Parathyroid adenoma (tissue), 2 donors: Measurements from ENCODE around the gene TMC6.

Source experiments
- H2AFZ ChIP-seq: fragments of 300-600 bp; sonication (generic); one replicate; pipeline ENCODE4 v1.7.0; 2017; ENCODE audit warnings: antibody characterized with exemption, mild to moderate bottlenecking
- H3K27ac ChIP-seq: fragments of 300-600 bp; sonication (generic); one replicate; pipeline ENCODE4 v1.7.0; 2017
- H3K27me3 ChIP-seq: fragments of 300-600 bp; sonication (generic); one replicate; pipeline ENCODE4 v1.7.0; 2017; ENCODE audit warnings: low read length; ENCODE audit not compliant: control insufficient read depth, insufficient read depth
- H3K36me3 ChIP-seq: fragments of 300-600 bp; sonication (generic); one replicate; pipeline ENCODE4 v1.7.0; 2017; ENCODE audit warnings: low read length; ENCODE audit not compliant: control insufficient read depth, insufficient read depth
- H3K4me1 ChIP-seq: fragments of 300-600 bp; sonication (generic); one replicate; pipeline ENCODE4 v1.7.0; 2017; ENCODE audit warnings: control low read depth
- H3K4me2 ChIP-seq: fragments of 300-600 bp; sonication (generic); one replicate; pipeline ENCODE4 v1.7.0; 2017; ENCODE audit warnings: low read length
- H3K4me3 ChIP-seq: fragments of 300-600 bp; sonication (generic); one replicate; pipeline ENCODE4 v1.7.0; 2017; ENCODE audit warnings: low read depth, low read length
- H3K79me2 ChIP-seq: fragments of 300-600 bp; sonication (generic); one replicate; pipeline ENCODE4 v1.7.0; 2017; ENCODE audit warnings: control low read depth
- H3K9ac ChIP-seq: fragments of 300-600 bp; sonication (generic); one replicate; pipeline ENCODE4 v1.7.0; 2017; ENCODE audit warnings: mild to moderate bottlenecking
- H3K9me3 ChIP-seq: fragments of 300-600 bp; sonication (generic); one replicate; pipeline ENCODE4 v1.7.0; 2017; ENCODE audit warnings: low read length; ENCODE audit not compliant: control insufficient read depth
- CTCF ChIP-seq: fragments of 300-600 bp; sonication (generic); IDR thresholded peaks from one replicate; pipeline ENCODE4 v1.7.0; 2017; ENCODE audit warnings: antibody characterized with exemption, mild to moderate bottlenecking
- donor health status: primary hyperparathyroidism.

The TMC6 gene

DNA sequence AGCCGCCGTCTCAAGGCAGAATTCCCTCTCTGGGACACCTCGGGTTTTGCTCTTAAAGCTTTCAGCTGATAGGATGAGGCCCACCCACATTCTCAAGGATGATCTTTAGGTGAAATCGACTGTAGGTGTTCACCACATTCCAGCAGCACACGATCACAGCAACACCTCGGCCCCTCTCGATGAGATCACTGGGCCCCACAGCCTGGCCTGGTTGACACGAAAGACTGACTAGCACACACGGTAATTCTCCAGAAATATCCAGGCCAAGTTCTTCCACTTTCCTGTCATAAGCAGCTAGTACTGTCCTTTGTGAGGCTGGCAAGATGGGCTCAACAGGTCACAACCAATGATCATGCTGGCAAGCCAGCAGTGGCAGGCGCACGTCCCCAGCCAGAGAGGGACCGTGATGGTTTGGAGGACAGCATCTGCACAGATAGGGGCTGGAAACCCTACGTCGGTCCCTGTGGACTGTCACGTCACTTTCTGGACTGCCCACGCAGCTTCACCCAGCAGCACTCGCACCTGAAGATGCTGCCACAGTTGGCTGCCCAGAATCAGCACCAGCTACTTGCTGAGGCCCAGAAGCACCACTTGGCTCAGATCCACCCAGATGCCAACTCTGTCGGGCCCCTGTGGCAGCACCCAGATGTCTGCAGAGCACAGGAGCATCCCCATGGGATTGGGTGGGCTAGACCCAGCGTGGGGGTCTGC lies 17.4 kb downstream of the TMC6 start:
- H3K27ac ChIP-seq: no peak overlapping the region
- H3K9ac ChIP-seq: no peak overlapping the region
- H3K36me3 ChIP-seq: no peaks in the 10 kb centered on the region

DNA sequence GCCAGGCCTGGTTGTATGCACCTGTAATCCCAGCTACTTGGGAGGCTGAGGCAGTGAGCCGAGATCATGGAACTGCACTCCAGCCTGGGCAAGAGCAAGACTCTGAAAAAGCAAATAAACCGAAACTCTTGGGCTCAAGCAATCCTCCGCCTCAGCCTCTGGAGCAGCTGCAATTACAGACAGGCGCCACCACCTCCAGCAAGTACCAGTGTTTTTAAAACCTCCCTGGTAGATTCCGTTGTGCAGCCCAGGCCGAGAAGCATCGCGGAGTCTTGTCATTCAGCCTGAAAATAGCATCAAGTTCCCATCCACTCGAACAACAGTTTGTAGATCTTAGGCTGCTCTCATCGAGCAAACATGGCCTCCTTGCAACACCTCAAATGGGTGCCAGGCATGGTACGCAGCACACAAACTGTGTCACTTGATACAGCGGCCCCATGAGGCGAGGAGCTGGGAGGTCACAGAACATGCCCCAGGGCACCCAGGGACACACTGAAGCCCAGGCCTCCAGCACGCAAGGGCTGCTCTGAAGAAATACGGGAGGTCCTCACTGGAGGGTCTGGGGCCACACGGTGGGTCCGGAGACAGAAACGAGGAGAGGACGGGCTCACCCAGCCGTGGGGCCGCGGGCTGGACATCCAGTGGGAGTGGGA lies 18.1 kb downstream of the TMC6 start:
- no peak overlapping the region for H3K9ac ChIP-seq
- H3K36me3 ChIP-seq: no peaks in the 10 kb centered on the region
- no peak overlapping the region for H3K27ac ChIP-seq
- H3K4me2 ChIP-seq: no peak overlapping the region
- no peaks in the 10 kb centered on the region for H3K9me3 ChIP-seq
- no peak for TF ChIP-seq CTCF
- no peaks in the 10 kb centered on the region for H3K27me3 ChIP-seq
- peaks cover 4% of the 10 kb centered on the region for H3K4me1 ChIP-seq
- H3K4me3 ChIP-seq: no peak overlapping the region
- no peak overlapping the region for H2AFZ ChIP-seq
- no peaks in the 10 kb centered on the region for H3K79me2 ChIP-seq

More for the DNA sequence above, 17.4 kb downstream of the TMC6 start:
- H3K4me3 ChIP-seq: no peak overlapping the region
- no peak overlapping the region for H3K4me2 ChIP-seq
- H3K27me3 ChIP-seq: no peaks in the 10 kb centered on the region
- H2AFZ ChIP-seq: no peak overlapping the region
- no peaks in the 10 kb centered on the region for H3K9me3 ChIP-seq
- H3K79me2 ChIP-seq: no peaks in the 10 kb centered on the region
- no peak for TF ChIP-seq CTCF
- peaks cover 4% of the 10 kb centered on the region for H3K4me1 ChIP-seq

- no peaks in the 10 kb centered on the region for H3K36me3 ChIP-seq
- H3K9ac ChIP-seq: no peak overlapping the region
- peaks cover 4% of the 10 kb centered on the region for H3K4me1 ChIP-seq
Measured at GRCh38 chr17:78109489-78109761, 19.1 kb downstream of the TMC6 start.

DNA sequence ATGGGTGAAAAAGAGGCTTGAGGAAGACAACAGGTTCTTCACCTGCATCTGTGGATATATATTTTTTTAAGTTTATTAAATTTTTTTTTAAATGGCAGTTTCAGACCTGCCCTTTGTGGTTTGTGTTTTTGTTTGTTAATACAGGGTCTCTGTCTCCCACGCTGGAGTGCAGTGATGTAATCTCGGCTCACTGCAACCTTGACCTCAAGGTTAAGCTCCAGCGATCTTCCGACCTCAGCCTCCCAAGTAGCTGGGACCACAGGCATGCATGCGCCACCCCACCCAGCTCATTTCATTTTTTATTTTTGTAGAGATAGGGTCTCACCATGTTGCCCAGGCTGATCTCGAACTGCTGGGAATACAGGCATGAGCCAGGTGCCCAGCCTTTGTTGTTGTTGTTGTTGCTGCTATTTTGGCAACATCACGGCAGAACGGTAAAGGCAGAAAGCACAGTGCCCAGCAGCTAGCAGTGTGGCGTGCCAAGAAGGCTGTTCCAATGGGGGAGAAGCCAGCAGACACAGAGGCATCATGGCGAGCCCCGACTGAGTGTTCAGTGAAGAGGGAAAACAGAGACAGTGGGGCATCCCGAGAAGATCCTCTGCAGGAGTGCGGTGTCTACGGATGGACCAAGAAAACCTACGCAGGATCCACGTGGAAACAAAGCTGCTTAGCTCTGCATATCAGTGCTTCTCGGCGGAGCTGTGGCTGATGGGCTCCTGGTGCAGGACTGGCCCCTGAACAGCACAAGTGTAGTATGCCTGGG lies 19.6 kb downstream of the TMC6 start:
- Histone ChIP-seq H3K9me3 (no peaks in the 10 kb centered on the region), H3K36me3 (no peaks in the 10 kb centered on the region), H3K27me3 (no peaks in the 10 kb centered on the region), H3K4me2 (no peak overlapping the region), H3K9ac (no peak overlapping the region), H3K4me1 (peaks cover 4% of the 10 kb centered on the region), H3K79me2 (no peaks in the 10 kb centered on the region), H3K27ac (no peak overlapping the region), H2AFZ (no peak overlapping the region), H3K4me3 (no peak overlapping the region)
- TF ChIP-seq CTCF: no peak

More at GRCh38 chr17:78109489-78109761, 19.1 kb downstream of the TMC6 start:
- Histone ChIP-seq H3K9me3 (no peaks in the 10 kb centered on the region), H3K4me2 (no peak overlapping the region), H3K4me3 (no peak overlapping the region), H2AFZ (no peak overlapping the region), H3K27ac (no peak overlapping the region), H3K79me2 (no peaks in the 10 kb centered on the region), H3K27me3 (no peaks in the 10 kb centered on the region)
- no peak for TF ChIP-seq CTCF
